ENCODE data around the gene ZCCHC2.

Gene ZCCHC2

DNA sequence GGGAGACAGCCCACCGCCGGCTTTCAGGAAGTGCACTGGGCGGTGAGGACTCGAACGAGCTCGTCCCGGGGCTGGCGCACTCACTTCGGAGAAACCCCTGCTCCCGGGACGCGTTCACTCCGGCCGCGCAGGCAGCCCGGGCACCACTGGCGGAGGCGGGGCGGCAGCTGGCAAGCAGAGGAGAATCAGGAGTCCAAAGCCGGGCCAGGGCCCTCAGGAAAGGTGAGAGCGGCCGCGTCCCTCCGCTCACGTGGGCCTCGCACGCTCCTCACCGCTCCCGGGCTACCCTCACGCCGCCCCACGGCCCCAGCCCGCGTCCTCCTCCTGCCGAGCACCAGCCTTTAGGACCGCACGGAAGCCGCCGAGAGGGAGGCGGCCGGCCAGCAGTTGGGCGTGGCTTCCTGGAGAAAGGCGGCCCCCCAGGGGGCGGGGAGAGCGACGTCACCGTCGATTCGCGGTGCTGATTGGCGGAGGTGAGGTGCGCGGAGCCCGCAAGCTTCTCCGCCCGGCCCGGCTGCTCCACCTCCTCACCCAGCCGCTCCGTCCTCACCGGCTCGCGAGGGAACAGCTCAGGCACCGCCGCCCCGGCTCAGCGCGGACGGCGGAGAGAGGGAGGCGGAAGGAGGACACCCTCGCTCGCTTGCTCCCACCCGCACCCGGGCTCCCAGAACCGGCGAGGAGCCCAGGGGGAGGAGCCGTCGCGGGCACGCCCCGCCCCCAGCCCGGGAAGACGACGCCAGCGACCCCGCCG, at the start of gene ZCCHC2:
TSS of gene ZCCHC2 (plus strand) at position 522 of the 751 bp plus-strand sequence. CDS start 400 bp downstream, outside the sequence.
- H3K4me3 ChIP-seq (ENCODE audit: low read depth in 1 of 2, low read length in 2 of 2): peak within 1 kb of the TSS; percentile 75 to 88
- H3K4me1 ChIP-seq (ENCODE audit: insufficient read depth, low read length): peaks cover 27% of the 10 kb centered on the region
- H3K9me3 ChIP-seq (ENCODE audit: low read length): no peaks in the 10 kb centered on the region
- peak within 1 kb of the TSS; percentile 98 for H3K27ac ChIP-seq (ENCODE audit: low read depth, low read length)
- H3K36me3 ChIP-seq (ENCODE audit: insufficient read depth, low read length): no peaks in the 10 kb centered on the region
- peak within 1 kb of the TSS; percentile 71 for H3K9ac ChIP-seq (ENCODE audit: low read length)
- H3K27me3 ChIP-seq (ENCODE audit: control insufficient read depth in 1 of 2, insufficient read depth in 2 of 2, low read length in 2 of 2): no peaks in the 10 kb centered on the region

DNA sequence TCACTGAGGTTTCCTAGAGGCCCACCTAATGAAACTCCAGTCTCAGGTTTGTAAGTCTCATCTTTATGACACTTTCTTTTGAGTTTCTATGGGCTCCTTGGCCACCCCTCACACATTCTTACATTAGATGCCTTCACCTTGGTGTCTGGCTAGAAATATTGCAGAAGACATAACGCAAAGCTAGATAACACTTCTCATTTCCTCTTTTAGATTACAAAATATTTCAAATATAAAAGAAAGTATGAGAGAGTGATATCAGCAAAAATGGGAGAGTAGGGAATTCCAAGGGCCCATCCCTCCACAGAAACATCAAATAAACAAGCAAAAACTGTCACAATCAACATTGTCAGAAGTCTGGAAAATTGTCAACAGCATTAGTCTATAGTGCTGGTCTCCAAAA, 43.3 kb upstream of the ZCCHC2 start:
- Histone ChIP-seq H3K36me3 (ENCODE audit: insufficient read depth, low read length) (no peaks in the 10 kb centered on the region), H3K27me3 (ENCODE audit: control insufficient read depth in 1 of 2, insufficient read depth in 2 of 2, low read length in 2 of 2) (no peaks in the 10 kb centered on the region), H3K9me3 (ENCODE audit: low read length) (no peaks in the 10 kb centered on the region), H3K27ac (ENCODE audit: low read depth, low read length) (no peak overlapping the region), H3K4me1 (ENCODE audit: insufficient read depth, low read length) (no peaks in the 10 kb centered on the region), H3K9ac (ENCODE audit: low read length) (no peak overlapping the region), H3K4me3 (ENCODE audit: low read depth in 1 of 2, low read length in 2 of 2) (no peak overlapping the region)

DNA sequence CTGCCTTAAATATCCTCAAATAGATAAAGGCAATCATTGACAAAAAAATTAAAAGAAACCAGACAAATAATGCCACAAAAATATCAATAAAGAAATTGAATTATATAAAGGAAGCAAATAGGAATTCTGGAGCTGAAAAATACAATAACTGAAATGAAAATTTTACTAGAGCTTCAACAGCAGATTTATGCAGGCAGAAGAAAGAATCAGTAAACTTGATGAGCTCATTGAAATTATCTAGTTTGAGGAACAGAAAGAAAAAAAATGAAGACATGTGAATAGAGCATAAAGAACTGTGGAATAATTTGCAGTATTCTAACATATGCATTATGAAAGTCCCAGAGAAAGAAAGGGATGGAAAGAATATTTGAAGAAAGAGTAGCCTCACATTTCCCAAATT, 41.9 kb upstream of the ZCCHC2 start:
- no peaks in the 10 kb centered on the region for H3K36me3 ChIP-seq (ENCODE audit: insufficient read depth, low read length)
- no peak overlapping the region for H3K27ac ChIP-seq (ENCODE audit: low read depth, low read length)
- H3K4me1 ChIP-seq (ENCODE audit: insufficient read depth, low read length): no peaks in the 10 kb centered on the region
- no peak overlapping the region for H3K9ac ChIP-seq (ENCODE audit: low read length)
- no peak overlapping the region for H3K4me3 ChIP-seq (ENCODE audit: low read depth in 1 of 2, low read length in 2 of 2)
- H3K9me3 ChIP-seq (ENCODE audit: low read length): no peaks in the 10 kb centered on the region
- no peaks in the 10 kb centered on the region for H3K27me3 ChIP-seq (ENCODE audit: control insufficient read depth in 1 of 2, insufficient read depth in 2 of 2, low read length in 2 of 2)

DNA sequence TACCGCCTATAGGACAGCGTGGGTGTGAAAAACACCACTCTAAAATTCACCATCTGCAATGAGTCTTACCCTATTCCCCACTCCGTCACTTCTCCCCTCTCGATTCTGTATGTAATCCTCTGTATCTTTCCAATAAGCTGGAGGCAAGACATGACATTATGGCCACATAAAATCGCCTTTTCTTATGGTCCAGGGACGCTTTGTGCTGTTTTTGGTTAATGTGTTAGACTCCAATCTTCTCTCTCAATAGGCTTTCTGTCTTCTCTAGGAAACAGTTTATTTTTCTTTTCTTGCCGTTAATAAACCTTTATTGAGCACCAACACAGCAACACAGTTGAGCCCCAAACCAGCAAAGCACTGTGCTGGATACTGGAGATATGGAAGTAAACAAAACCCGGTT, 37.9 kb upstream of the ZCCHC2 start:
- Histone ChIP-seq H3K4me1 (ENCODE audit: insufficient read depth, low read length) (no peaks in the 10 kb centered on the region), H3K36me3 (ENCODE audit: insufficient read depth, low read length) (no peaks in the 10 kb centered on the region), H3K27ac (ENCODE audit: low read depth, low read length) (no peak overlapping the region), H3K9me3 (ENCODE audit: low read length) (no peaks in the 10 kb centered on the region), H3K27me3 (ENCODE audit: control insufficient read depth in 1 of 2, insufficient read depth in 2 of 2, low read length in 2 of 2) (no peaks in the 10 kb centered on the region), H3K4me3 (ENCODE audit: low read depth in 1 of 2, low read length in 2 of 2) (no peak overlapping the region), H3K9ac (ENCODE audit: low read length) (no peak overlapping the region)

DNA sequence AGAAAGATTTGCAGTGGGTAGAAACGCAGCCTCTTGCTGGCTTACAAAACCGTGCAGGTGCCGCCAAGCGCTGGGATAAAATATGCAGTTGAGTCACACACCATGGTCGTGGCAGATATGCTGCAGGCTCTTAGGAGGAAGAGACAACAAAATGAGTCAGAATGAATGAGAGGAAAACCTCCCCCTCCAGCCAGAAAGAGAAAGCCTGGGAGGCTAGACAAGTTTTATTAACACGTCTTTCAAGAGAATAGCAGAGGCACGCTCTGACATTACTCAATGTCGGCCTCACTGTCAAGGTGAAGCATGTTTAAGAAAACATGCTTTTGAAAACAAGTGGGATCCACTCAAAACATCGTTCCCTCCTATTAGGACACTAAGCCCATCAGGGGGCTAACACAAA, 37.1 kb upstream of the ZCCHC2 start:
- no peaks in the 10 kb centered on the region for H3K4me1 ChIP-seq (ENCODE audit: insufficient read depth, low read length)
- no peaks in the 10 kb centered on the region for H3K9me3 ChIP-seq (ENCODE audit: low read length)
- H3K36me3 ChIP-seq (ENCODE audit: insufficient read depth, low read length): no peaks in the 10 kb centered on the region
- no peak overlapping the region for H3K9ac ChIP-seq (ENCODE audit: low read length)
- H3K4me3 ChIP-seq (ENCODE audit: low read depth in 1 of 2, low read length in 2 of 2): no peak overlapping the region
- no peaks in the 10 kb centered on the region for H3K27me3 ChIP-seq (ENCODE audit: control insufficient read depth in 1 of 2, insufficient read depth in 2 of 2, low read length in 2 of 2)
- no peak overlapping the region for H3K27ac ChIP-seq (ENCODE audit: low read depth, low read length)

DNA sequence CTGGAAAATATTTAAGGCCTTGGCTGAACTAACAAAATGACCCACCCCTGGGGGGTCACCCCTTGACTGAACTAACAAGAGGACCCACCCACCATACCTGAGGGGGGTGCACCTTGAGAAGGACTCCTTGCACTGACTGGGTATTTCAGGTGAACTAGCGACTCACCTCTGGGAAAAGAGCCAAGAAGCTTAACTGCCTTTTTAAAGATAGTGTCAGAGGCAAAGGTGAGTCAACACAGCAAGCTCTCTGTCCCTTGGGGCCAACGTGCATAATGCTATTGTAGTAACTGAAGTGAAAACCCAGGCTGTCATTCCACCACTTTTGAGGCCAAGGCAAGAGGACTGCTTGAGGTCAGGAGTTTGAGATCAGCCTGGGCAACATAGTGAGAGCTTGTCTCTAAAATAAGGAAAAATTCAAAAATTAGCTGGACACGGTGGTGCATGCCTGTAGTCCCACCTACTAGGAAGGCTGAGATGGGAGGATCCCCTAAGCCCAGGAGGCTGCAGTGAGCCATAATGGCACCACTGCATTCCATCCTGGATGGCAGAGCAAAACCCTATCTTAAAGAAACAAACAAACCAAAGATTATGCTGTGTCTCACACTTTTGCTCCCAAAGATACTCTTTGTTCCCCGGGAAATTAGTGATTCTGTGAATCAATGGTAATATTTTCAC, 36.4 kb upstream of the ZCCHC2 start:
- no peaks in the 10 kb centered on the region for H3K27me3 ChIP-seq (ENCODE audit: control insufficient read depth in 1 of 2, insufficient read depth in 2 of 2, low read length in 2 of 2)
- H3K4me1 ChIP-seq (ENCODE audit: insufficient read depth, low read length): no peaks in the 10 kb centered on the region
- no peaks in the 10 kb centered on the region for H3K36me3 ChIP-seq (ENCODE audit: insufficient read depth, low read length)
- no peak overlapping the region for H3K9ac ChIP-seq (ENCODE audit: low read length)
- H3K4me3 ChIP-seq (ENCODE audit: low read depth in 1 of 2, low read length in 2 of 2): no peak overlapping the region
- no peaks in the 10 kb centered on the region for H3K9me3 ChIP-seq (ENCODE audit: low read length)
- H3K27ac ChIP-seq (ENCODE audit: low read depth, low read length): no peak overlapping the region

DNA sequence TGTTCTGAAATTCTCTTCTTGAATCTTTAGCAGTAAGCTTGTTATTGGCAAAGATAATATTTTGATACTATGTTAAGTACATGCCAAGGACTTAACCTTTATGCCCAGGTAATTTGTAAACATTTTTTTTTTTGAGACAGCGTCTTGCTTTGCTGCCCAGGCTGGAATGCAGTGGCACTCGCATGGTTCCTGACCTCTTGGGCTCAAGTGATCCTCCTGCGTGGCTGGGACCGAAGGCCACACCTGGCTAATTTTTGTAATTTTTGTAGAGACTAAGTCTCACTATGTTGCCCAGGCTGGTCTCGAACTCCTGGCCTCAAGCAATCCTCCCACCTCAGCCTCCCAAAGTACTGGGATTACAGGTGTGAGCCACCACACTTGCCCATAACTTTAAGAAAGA, 35.7 kb upstream of the ZCCHC2 start:
- no peak overlapping the region for H3K9ac ChIP-seq (ENCODE audit: low read length)
- no peaks in the 10 kb centered on the region for H3K36me3 ChIP-seq (ENCODE audit: insufficient read depth, low read length)
- no peak overlapping the region for H3K27ac ChIP-seq (ENCODE audit: low read depth, low read length)
- H3K27me3 ChIP-seq (ENCODE audit: control insufficient read depth in 1 of 2, insufficient read depth in 2 of 2, low read length in 2 of 2): no peaks in the 10 kb centered on the region
- no peak overlapping the region for H3K4me3 ChIP-seq (ENCODE audit: low read depth in 1 of 2, low read length in 2 of 2)
- no peaks in the 10 kb centered on the region for H3K9me3 ChIP-seq (ENCODE audit: low read length)
- no peaks in the 10 kb centered on the region for H3K4me1 ChIP-seq (ENCODE audit: insufficient read depth, low read length)

DNA sequence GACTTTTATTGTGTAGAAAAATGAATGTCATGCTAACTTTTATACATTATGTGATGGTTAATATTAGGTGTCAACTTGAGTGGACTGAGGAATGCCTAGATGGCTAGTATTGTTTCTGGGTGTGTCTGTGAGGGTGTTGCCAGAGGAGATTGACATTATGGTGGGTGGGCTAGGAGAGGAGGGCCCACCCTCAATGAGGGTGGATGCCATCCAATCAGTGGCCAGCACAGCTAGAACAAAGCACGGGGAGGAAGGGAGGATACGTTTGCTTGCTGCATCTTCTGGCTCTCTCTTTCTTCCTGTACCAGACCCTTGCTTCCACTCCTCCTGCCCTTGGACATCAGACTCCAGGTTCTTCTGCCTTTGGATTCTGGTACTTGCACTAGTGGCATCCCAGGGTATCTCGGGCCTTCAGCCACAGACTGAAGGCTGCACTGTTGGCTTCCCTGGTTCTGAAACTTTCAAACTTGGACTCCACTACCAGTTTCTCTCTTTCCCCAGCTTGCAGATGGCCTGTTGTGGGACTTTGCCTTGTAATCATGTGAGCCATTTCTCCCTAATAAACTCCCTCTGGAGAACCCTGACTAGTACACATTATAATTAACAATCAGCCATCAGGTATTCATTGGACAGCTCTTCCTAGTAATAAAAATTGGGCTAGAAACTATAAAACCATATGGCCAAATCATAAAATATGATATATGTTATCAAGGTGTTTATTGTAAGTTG, 31.7 kb upstream of the ZCCHC2 start:
- H3K36me3 ChIP-seq (ENCODE audit: insufficient read depth, low read length): no peaks in the 10 kb centered on the region
- H3K27me3 ChIP-seq (ENCODE audit: control insufficient read depth in 1 of 2, insufficient read depth in 2 of 2, low read length in 2 of 2): no peaks in the 10 kb centered on the region
- H3K4me3 ChIP-seq (ENCODE audit: low read depth in 1 of 2, low read length in 2 of 2): no peak overlapping the region
- no peak overlapping the region for H3K27ac ChIP-seq (ENCODE audit: low read depth, low read length)
- H3K9me3 ChIP-seq (ENCODE audit: low read length): no peaks in the 10 kb centered on the region
- no peak overlapping the region for H3K9ac ChIP-seq (ENCODE audit: low read length)
- no peaks in the 10 kb centered on the region for H3K4me1 ChIP-seq (ENCODE audit: insufficient read depth, low read length)

DNA sequence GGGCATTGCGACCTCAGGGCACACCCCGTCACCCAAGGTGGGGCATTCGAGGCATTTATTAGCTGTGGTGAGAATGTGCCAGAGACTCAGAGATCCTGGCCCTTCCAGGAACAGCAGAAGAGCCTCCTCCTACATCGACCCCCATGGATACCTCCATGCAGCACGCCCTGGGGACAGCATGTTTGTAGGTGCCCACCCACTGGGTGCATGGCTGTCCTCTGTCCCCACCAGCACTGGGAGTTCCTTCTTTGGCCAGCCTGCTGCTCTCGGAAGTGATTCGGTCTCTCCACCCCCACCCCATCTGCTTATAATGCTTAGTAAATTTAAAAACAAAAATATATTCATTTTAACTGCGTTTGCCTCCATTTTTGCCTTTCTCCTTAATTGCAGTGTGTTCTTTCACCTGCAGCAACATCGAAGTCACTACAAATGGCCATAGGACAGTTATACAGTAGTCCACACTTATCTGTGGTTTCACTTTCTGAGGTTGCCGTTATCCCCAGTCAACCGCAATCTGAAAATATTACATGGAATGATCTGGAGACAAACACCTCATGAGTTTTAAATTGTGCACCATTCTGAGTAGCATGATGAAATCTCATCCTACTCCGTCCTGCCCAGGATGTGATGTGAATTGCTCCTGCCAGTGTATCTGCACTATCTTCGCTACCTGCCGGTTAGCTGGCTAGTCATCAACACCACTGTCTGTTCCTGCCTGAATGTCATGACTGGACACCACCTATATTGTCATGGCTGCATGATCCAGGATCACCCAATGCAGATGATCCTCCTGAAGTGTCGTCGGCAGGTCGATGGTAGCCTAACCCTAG, 29.6 kb upstream of the ZCCHC2 start:
- H3K27me3 ChIP-seq (ENCODE audit: control insufficient read depth in 1 of 2, insufficient read depth in 2 of 2, low read length in 2 of 2): no peaks in the 10 kb centered on the region
- no peak overlapping the region for H3K27ac ChIP-seq (ENCODE audit: low read depth, low read length)
- H3K4me3 ChIP-seq (ENCODE audit: low read depth in 1 of 2, low read length in 2 of 2): no peak overlapping the region
- H3K36me3 ChIP-seq (ENCODE audit: insufficient read depth, low read length): no peaks in the 10 kb centered on the region
- no peaks in the 10 kb centered on the region for H3K9me3 ChIP-seq (ENCODE audit: low read length)
- H3K9ac ChIP-seq (ENCODE audit: low read length): no peak overlapping the region
- H3K4me1 ChIP-seq (ENCODE audit: insufficient read depth, low read length): no peaks in the 10 kb centered on the region

DNA sequence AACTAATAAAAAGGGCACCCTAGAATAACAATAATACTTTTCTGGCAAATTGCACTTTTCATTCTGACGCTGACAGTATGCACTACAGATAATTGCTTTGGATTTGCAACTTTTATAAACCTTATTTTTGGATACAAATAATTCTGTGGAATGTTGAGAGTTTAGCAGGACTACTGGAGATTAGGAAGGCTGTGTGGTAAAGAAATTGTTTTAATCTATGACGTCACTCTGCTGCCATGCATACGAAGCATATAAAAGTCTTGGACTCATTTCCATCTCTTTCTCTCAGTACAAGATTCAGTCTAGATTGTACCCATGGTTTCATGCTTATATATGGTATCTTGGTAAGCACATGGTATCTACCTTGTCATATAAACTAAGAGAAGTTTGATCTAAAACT, 28.1 kb upstream of the ZCCHC2 start:
- Histone ChIP-seq H3K36me3 (ENCODE audit: insufficient read depth, low read length) (no peaks in the 10 kb centered on the region), H3K9ac (ENCODE audit: low read length) (no peak overlapping the region), H3K27ac (ENCODE audit: low read depth, low read length) (no peak overlapping the region), H3K4me3 (ENCODE audit: low read depth in 1 of 2, low read length in 2 of 2) (no peak overlapping the region), H3K4me1 (ENCODE audit: insufficient read depth, low read length) (peaks cover 1% of the 10 kb centered on the region), H3K9me3 (ENCODE audit: low read length) (no peaks in the 10 kb centered on the region), H3K27me3 (ENCODE audit: control insufficient read depth in 1 of 2, insufficient read depth in 2 of 2, low read length in 2 of 2) (no peaks in the 10 kb centered on the region)

DNA sequence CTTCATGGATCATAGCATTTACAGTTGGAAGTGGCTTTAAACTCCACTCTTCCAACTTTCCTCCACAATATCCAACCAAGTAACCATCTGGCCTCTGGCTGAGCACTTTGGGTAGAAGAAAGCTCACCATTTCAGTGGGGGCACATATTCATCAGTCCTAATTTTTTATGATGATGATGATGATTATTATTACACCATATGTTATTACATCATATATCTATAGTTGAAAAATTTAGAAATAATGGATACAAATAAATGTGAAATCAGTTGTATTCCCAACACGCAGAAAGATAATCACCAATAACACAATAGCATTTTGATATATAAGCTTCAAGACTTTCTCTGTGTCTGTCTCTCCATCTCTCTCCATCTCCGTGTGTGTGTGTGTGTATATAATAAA, 26.6 kb upstream of the ZCCHC2 start:
- Histone ChIP-seq H3K4me1 (ENCODE audit: insufficient read depth, low read length) (peaks cover 6% of the 10 kb centered on the region), H3K27me3 (ENCODE audit: control insufficient read depth in 1 of 2, insufficient read depth in 2 of 2, low read length in 2 of 2) (no peaks in the 10 kb centered on the region), H3K4me3 (ENCODE audit: low read depth in 1 of 2, low read length in 2 of 2) (no peak overlapping the region), H3K9ac (ENCODE audit: low read length) (no peak overlapping the region), H3K36me3 (ENCODE audit: insufficient read depth, low read length) (no peaks in the 10 kb centered on the region), H3K9me3 (ENCODE audit: low read length) (no peaks in the 10 kb centered on the region), H3K27ac (ENCODE audit: low read depth, low read length) (no peak overlapping the region)

All from muscle layer of colon (tissue), 2 donors.